Liver (tissue), 9 donors: ENCODE measurements around the gene HERC6. TPM values are rescaled to one million over a fixed set of nuclear protein-coding genes. Genes with fewer than 3 reads are reported as not detected.

Experiments
- DNase-seq: peaks from one replicate; pipeline ENCODE4 v3.0.0-alpha.2; 2017; ENCODE audit warnings: low spot score
- H3K27ac ChIP-seq, 2 donors: one replicate each; pipeline ENCODE4 v1.7.0; 2013; ENCODE audit warnings: inconsistent platforms in 2 of 2, low read length in 2 of 2, control low read depth in 1 of 2, low read depth in 1 of 2, mild to moderate bottlenecking in 1 of 2
- H3K27me3 ChIP-seq, 4 donors: one replicate each; pipeline versions ENCODE4 v1.6.1 to v1.7.0; 2013; ENCODE audit warnings: low read length in 3 of 4, inconsistent platforms in 1 of 4, mild to moderate bottlenecking in 1 of 4, moderate library complexity in 1 of 4; ENCODE audit not compliant: control insufficient read depth in 4 of 4, insufficient read depth in 4 of 4
- H3K36me3 ChIP-seq, 4 donors: one replicate each; pipeline versions ENCODE4 v1.6.1 to v1.7.0; 2013; ENCODE audit warnings: low read length in 3 of 4, mild to moderate bottlenecking in 3 of 4, low read depth in 1 of 4, moderate library complexity in 1 of 4; ENCODE audit not compliant: control insufficient read depth in 4 of 4, insufficient read depth in 3 of 4
- H3K4me1 ChIP-seq, 4 donors: one replicate each; pipeline versions ENCODE4 v1.6.1 to v1.7.0; 2013; ENCODE audit warnings: low read length in 3 of 4, mild to moderate bottlenecking in 3 of 4, moderate library complexity in 1 of 4; ENCODE audit not compliant: control insufficient read depth in 4 of 4, insufficient read depth in 4 of 4
- H3K4me3 ChIP-seq, 3 donors: one replicate each; pipeline versions ENCODE4 v1.6.1 to v1.7.0; 2013; ENCODE audit warnings: low read length in 3 of 3, control low read depth in 1 of 3, low read depth in 1 of 3, mild to moderate bottlenecking in 1 of 3
- H3K9ac ChIP-seq, 2 donors: one replicate each; pipeline ENCODE4 v1.7.0; 2013; ENCODE audit warnings: low read length in 2 of 2, mild to moderate bottlenecking in 2 of 2, moderate library complexity in 2 of 2, control low read depth in 1 of 2, low read depth in 1 of 2
- H3K9me3 ChIP-seq, 4 donors: one replicate each; pipeline versions ENCODE4 v1.6.1 to v1.7.0; 2013; ENCODE audit warnings: low read length in 3 of 4; ENCODE audit not compliant: control insufficient read depth in 4 of 4
- FOXA1 ChIP-seq: IDR thresholded peaks from 2 replicates; pipeline ENCODE4 v1.6.1; 2016; ENCODE audit warnings: antibody characterized with exemption
- FOXA2 ChIP-seq: IDR thresholded peaks from 2 replicates; pipeline ENCODE4 v1.6.1; 2016; ENCODE audit warnings: antibody characterized with exemption
- GABPA ChIP-seq, 2 donors: IDR thresholded peaks in 1 of 2; conservative IDR thresholded peaks in 1 of 2; 2 replicates each; pipeline ENCODE4 v1.6.1; 2016; ENCODE audit warnings: antibody characterized with exemption in 2 of 2, mild to moderate bottlenecking in 1 of 2, moderate library complexity in 1 of 2
- HNF4A ChIP-seq, 2 donors: conservative IDR thresholded peaks; 2 replicates each; pipeline ENCODE4 v1.6.1; 2016; ENCODE audit warnings: antibody characterized with exemption in 2 of 2, mild to moderate bottlenecking in 2 of 2
- HNF4G ChIP-seq: IDR thresholded peaks from 2 replicates; pipeline ENCODE4 v1.6.1; 2016; ENCODE audit warnings: antibody characterized with exemption
- JUND ChIP-seq, 2 donors: IDR thresholded peaks; 2 replicates each; pipeline ENCODE4 v1.6.1; 2016; ENCODE audit warnings: antibody characterized with exemption in 2 of 2
- NR2F2 ChIP-seq: IDR thresholded peaks from 2 replicates; pipeline ENCODE4 v1.6.1; 2016; ENCODE audit warnings: antibody characterized with exemption
- RXRA ChIP-seq, 2 donors: IDR thresholded peaks; 2 replicates each; pipeline ENCODE4 v1.6.1; 2017 to 2018; ENCODE audit warnings: antibody characterized with exemption in 2 of 2, mild to moderate bottlenecking in 1 of 2
- SP1 ChIP-seq: IDR thresholded peaks from 2 replicates; pipeline ENCODE4 v1.6.1; 2018; ENCODE audit warnings: antibody characterized with exemption, mild to moderate bottlenecking
- TAF1 ChIP-seq: conservative IDR thresholded peaks from 2 replicates; pipeline ENCODE4 v1.6.1; 2016; ENCODE audit warnings: antibody characterized with exemption, mild to moderate bottlenecking
- YY1 ChIP-seq: IDR thresholded peaks from 2 replicates; pipeline ENCODE4 v1.6.1; 2016; ENCODE audit warnings: antibody characterized with exemption, mild to moderate bottlenecking
- WGBS: extraction: QIAGEN DNeasy Blood & Tissue Kit; methylation state at CpG from one replicate; pipeline ENCODE4 v1.1.7; 2013; 5-methylcytosine and 5-hydroxymethylcytosine counted together
- polyA plus RNA-seq, 2 donors: library from polyadenylated mRNA; stranded (reverse) in 1 of 2; unstranded in 1 of 2; fragments of 200-250 nt in 1 of 2; fragments of >200 nt in 1 of 2; fragmentation: Nextera tagmentation in 1 of 2; extraction: Ambion mirVana in 1 of 2; gene quantifications; one replicate each; pipeline versions ENCODE4 v1.2.1 to v1.2.3, GENCODE V29; 2013 to 2015
- total RNA-seq, 2 donors: library from RNA; depleted of rRNA; stranded (reverse); fragments of >200 nt; gene quantifications; one replicate each; pipeline ENCODE4 v1.2.3, GENCODE V29; 2014
- TF ChIP-seq, protein P1 (sequence below): IDR thresholded peaks from 2 replicates; pipeline ENCODE4 v1.6.1; 2016; ENCODE audit warnings: antibody characterized with exemption, mild to moderate bottlenecking
- TF ChIP-seq, protein P2 (sequence below): fragments of 150-350 bp; IDR thresholded peaks from 2 replicates; pipeline ENCODE4 v1.5.1; 2017; ENCODE audit warnings: improper control_type of control experiment, low read depth, low read length; ENCODE audit not compliant: missing input control
- TF ChIP-seq, protein P3 (sequence below): IDR thresholded peaks from 2 replicates; pipeline ENCODE4 v1.6.1; 2016; ENCODE audit warnings: antibody characterized with exemption
- TF ChIP-seq, protein P4 (sequence below): IDR thresholded peaks from 2 replicates; pipeline ENCODE4 v1.6.1; 2016; ENCODE audit warnings: antibody characterized with exemption
- TF ChIP-seq, protein P5 (sequence below): IDR thresholded peaks from 2 replicates; pipeline ENCODE4 v1.6.1; 2016; ENCODE audit warnings: antibody characterized with exemption
- donor health status: healthy.
- donor health status: healthy.
- donor health status: healthy.
- donor health status: healthy.
- donor health status: healthy.

The HERC6 gene
- total and polyA plus RNA-seq, 4 donors, result 1.5 to 3.8 (median 2.6) TPM

DNA sequence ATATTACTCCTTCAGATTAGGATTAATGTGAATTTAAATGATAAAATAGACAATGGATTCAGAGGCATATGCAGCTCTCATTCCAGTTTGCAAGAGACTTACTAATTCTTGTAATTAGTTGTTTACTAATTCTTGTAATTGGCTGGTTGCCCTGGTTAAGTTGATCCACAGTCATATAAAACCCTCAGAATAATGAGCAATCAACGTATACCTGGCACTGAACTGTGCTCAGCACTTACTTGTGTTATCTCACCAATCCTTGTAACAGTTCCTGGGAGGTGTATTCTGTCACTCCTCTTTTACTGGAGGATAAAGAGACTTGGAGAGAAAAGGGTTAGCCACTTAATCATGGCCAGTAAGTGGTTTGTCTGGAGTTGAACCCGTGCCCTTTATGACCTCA, 88.7 kb downstream of the HERC6 start:
- 84% methylated on average over 2 of the region's 2 CpGs for WGBS
- Histone ChIP-seq H3K36me3 (peaks cover 2 to 29% (median 18%) of the 10 kb centered on the region in 4 donors), H3K4me1 (no peaks in the 10 kb centered on the region), H3K4me3 (no peak overlapping the region), H3K27ac (no peak overlapping the region), H3K27me3 (no peaks in the 10 kb centered on the region), H3K9ac (no peak overlapping the region), H3K9me3 (no peaks in the 10 kb centered on the region)
- no peak for DNase-seq
- TF ChIP-seq HNF4A (conservative IDR thresholded peaks at IDR 0.05) (no peak), YY1 (no peak), GABPA (IDR thresholded peaks at IDR 0.05 in 1 of 2, conservative IDR thresholded peaks at IDR 0.05 in 1 of 2) (no peak), NR2F2 (no peak), RXRA (IDR thresholded peaks at IDR 0.05) (no peak), SP1 (no peak), FOXA2 (no peak), FOXA1 (no peak), HNF4G (no peak), JUND (IDR thresholded peaks at IDR 0.05) (no peak), TAF1 (no peak)
- TF ChIP-seq, protein P1, sequence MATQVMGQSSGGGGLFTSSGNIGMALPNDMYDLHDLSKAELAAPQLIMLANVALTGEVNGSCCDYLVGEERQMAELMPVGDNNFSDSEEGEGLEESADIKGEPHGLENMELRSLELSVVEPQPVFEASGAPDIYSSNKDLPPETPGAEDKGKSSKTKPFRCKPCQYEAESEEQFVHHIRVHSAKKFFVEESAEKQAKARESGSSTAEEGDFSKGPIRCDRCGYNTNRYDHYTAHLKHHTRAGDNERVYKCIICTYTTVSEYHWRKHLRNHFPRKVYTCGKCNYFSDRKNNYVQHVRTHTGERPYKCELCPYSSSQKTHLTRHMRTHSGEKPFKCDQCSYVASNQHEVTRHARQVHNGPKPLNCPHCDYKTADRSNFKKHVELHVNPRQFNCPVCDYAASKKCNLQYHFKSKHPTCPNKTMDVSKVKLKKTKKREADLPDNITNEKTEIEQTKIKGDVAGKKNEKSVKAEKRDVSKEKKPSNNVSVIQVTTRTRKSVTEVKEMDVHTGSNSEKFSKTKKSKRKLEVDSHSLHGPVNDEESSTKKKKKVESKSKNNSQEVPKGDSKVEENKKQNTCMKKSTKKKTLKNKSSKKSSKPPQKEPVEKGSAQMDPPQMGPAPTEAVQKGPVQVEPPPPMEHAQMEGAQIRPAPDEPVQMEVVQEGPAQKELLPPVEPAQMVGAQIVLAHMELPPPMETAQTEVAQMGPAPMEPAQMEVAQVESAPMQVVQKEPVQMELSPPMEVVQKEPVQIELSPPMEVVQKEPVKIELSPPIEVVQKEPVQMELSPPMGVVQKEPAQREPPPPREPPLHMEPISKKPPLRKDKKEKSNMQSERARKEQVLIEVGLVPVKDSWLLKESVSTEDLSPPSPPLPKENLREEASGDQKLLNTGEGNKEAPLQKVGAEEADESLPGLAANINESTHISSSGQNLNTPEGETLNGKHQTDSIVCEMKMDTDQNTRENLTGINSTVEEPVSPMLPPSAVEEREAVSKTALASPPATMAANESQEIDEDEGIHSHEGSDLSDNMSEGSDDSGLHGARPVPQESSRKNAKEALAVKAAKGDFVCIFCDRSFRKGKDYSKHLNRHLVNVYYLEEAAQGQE, result no peak
- TF ChIP-seq, protein P2, sequence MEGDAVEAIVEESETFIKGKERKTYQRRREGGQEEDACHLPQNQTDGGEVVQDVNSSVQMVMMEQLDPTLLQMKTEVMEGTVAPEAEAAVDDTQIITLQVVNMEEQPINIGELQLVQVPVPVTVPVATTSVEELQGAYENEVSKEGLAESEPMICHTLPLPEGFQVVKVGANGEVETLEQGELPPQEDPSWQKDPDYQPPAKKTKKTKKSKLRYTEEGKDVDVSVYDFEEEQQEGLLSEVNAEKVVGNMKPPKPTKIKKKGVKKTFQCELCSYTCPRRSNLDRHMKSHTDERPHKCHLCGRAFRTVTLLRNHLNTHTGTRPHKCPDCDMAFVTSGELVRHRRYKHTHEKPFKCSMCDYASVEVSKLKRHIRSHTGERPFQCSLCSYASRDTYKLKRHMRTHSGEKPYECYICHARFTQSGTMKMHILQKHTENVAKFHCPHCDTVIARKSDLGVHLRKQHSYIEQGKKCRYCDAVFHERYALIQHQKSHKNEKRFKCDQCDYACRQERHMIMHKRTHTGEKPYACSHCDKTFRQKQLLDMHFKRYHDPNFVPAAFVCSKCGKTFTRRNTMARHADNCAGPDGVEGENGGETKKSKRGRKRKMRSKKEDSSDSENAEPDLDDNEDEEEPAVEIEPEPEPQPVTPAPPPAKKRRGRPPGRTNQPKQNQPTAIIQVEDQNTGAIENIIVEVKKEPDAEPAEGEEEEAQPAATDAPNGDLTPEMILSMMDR, result no peak
- TF ChIP-seq, protein P3, sequence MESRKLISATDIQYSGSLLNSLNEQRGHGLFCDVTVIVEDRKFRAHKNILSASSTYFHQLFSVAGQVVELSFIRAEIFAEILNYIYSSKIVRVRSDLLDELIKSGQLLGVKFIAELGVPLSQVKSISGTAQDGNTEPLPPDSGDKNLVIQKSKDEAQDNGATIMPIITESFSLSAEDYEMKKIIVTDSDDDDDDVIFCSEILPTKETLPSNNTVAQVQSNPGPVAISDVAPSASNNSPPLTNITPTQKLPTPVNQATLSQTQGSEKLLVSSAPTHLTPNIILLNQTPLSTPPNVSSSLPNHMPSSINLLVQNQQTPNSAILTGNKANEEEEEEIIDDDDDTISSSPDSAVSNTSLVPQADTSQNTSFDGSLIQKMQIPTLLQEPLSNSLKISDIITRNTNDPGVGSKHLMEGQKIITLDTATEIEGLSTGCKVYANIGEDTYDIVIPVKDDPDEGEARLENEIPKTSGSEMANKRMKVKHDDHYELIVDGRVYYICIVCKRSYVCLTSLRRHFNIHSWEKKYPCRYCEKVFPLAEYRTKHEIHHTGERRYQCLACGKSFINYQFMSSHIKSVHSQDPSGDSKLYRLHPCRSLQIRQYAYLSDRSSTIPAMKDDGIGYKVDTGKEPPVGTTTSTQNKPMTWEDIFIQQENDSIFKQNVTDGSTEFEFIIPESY, result no peak
- TF ChIP-seq, protein P4, sequence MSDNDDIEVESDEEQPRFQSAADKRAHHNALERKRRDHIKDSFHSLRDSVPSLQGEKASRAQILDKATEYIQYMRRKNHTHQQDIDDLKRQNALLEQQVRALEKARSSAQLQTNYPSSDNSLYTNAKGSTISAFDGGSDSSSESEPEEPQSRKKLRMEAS, result no peak
- TF ChIP-seq, protein P5, sequence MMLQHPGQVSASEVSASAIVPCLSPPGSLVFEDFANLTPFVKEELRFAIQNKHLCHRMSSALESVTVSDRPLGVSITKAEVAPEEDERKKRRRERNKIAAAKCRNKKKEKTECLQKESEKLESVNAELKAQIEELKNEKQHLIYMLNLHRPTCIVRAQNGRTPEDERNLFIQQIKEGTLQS, result no peak
